ENCODE measurements around the gene GNPAT.

The GNPAT gene

GRCh38 chr1:231214918-231215680, 25.9 kb upstream of the GNPAT start:
- Histone ChIP-seq H3K4me3 (ENCODE audit: low read length in 2 of 2) (no peak overlapping the region), H3K36me3 (ENCODE audit: control insufficient read depth in 2 of 2, insufficient read depth in 2 of 2, low read length in 2 of 2) (no peaks in the 10 kb centered on the region), H3K9ac (ENCODE audit: low read length in 2 of 2) (no peak overlapping the region), H3K27me3 (ENCODE audit: control insufficient read depth in 1 of 2, insufficient read depth in 2 of 2, low read length in 2 of 2) (peaks cover 3 to 11% of the 10 kb centered on the region in 2 donors), H3K4me1 (ENCODE audit: control insufficient read depth, insufficient read depth, low read length) (peaks cover 6% of the 10 kb centered on the region), H3K27ac (ENCODE audit: low read length) (no peak overlapping the region), H3K9me3 (ENCODE audit: control insufficient read depth in 2 of 2, low read length in 2 of 2) (no peaks in the 10 kb centered on the region)

- H3K4me1 ChIP-seq (ENCODE audit: control insufficient read depth, insufficient read depth, low read length), result peaks cover 6% of the 10 kb centered on the region
- H3K4me3 ChIP-seq (ENCODE audit: low read length in 2 of 2), result no peak overlapping the region
- no peaks in the 10 kb centered on the region for H3K9me3 ChIP-seq (ENCODE audit: control insufficient read depth in 2 of 2, low read length in 2 of 2)
- H3K9ac ChIP-seq (ENCODE audit: low read length in 2 of 2), result no peak overlapping the region
- H3K36me3 ChIP-seq (ENCODE audit: control insufficient read depth in 2 of 2, insufficient read depth in 2 of 2, low read length in 2 of 2), result no peaks in the 10 kb centered on the region
- peaks cover 3 to 11% of the 10 kb centered on the region in 2 donors for H3K27me3 ChIP-seq (ENCODE audit: control insufficient read depth in 1 of 2, insufficient read depth in 2 of 2, low read length in 2 of 2)
- H3K27ac ChIP-seq (ENCODE audit: low read length), result no peak overlapping the region
These were observed 25.2 kb upstream of the GNPAT start for GRCh38 chr1:231215681-231216385.

GRCh38 chr1:231216498-231216897, 24.5 kb upstream of the GNPAT start:
- H3K4me3 ChIP-seq (ENCODE audit: low read length in 2 of 2), result no peak overlapping the region

GRCh38 chr1:231217056-231217455, 24.0 kb upstream of the GNPAT start:
- no peak overlapping the region for H3K9ac ChIP-seq (ENCODE audit: low read length in 2 of 2)
- no peak overlapping the region for H3K4me3 ChIP-seq (ENCODE audit: low read length in 2 of 2)
- H3K4me1 ChIP-seq (ENCODE audit: control insufficient read depth, insufficient read depth, low read length), result no peaks in the 10 kb centered on the region
- H3K9me3 ChIP-seq (ENCODE audit: control insufficient read depth in 2 of 2, low read length in 2 of 2), result no peaks in the 10 kb centered on the region
- no peak overlapping the region for H3K27ac ChIP-seq (ENCODE audit: low read length)
- H3K27me3 ChIP-seq (ENCODE audit: control insufficient read depth in 1 of 2, insufficient read depth in 2 of 2, low read length in 2 of 2), result peaks cover 3 to 11% of the 10 kb centered on the region in 2 donors
- no peaks in the 10 kb centered on the region for H3K36me3 ChIP-seq (ENCODE audit: control insufficient read depth in 2 of 2, insufficient read depth in 2 of 2, low read length in 2 of 2)

More at GRCh38 chr1:231216498-231216897, 24.5 kb upstream of the GNPAT start:
- Histone ChIP-seq H3K4me1 (ENCODE audit: control insufficient read depth, insufficient read depth, low read length) (peaks cover 2% of the 10 kb centered on the region), H3K36me3 (ENCODE audit: control insufficient read depth in 2 of 2, insufficient read depth in 2 of 2, low read length in 2 of 2) (no peaks in the 10 kb centered on the region), H3K9me3 (ENCODE audit: control insufficient read depth in 2 of 2, low read length in 2 of 2) (no peaks in the 10 kb centered on the region), H3K9ac (ENCODE audit: low read length in 2 of 2) (no peak overlapping the region), H3K27ac (ENCODE audit: low read length) (no peak overlapping the region), H3K27me3 (ENCODE audit: control insufficient read depth in 1 of 2, insufficient read depth in 2 of 2, low read length in 2 of 2) (peaks cover 3 to 11% of the 10 kb centered on the region in 2 donors)

GRCh38 chr1:231218078-231218477, 22.9 kb upstream of the GNPAT start:
- H3K9me3 ChIP-seq (ENCODE audit: control insufficient read depth in 2 of 2, low read length in 2 of 2), result no peaks in the 10 kb centered on the region
- peaks cover 3 to 11% of the 10 kb centered on the region in 2 donors for H3K27me3 ChIP-seq (ENCODE audit: control insufficient read depth in 1 of 2, insufficient read depth in 2 of 2, low read length in 2 of 2)
- H3K27ac ChIP-seq (ENCODE audit: low read length), result no peak overlapping the region
- no peaks in the 10 kb centered on the region for H3K36me3 ChIP-seq (ENCODE audit: control insufficient read depth in 2 of 2, insufficient read depth in 2 of 2, low read length in 2 of 2)
- H3K4me3 ChIP-seq (ENCODE audit: low read length in 2 of 2), result no peak overlapping the region
- no peaks in the 10 kb centered on the region for H3K4me1 ChIP-seq (ENCODE audit: control insufficient read depth, insufficient read depth, low read length)
- no peak overlapping the region for H3K9ac ChIP-seq (ENCODE audit: low read length in 2 of 2)

- Histone ChIP-seq H3K9ac (ENCODE audit: low read length in 2 of 2) (no peak overlapping the region), H3K27ac (ENCODE audit: low read length) (no peak overlapping the region)
These were observed 21.3 kb upstream of the GNPAT start for GRCh38 chr1:231219422-231220401.

GRCh38 chr1:231220801-231221200, 20.2 kb upstream of the GNPAT start:
- Histone ChIP-seq H3K36me3 (ENCODE audit: control insufficient read depth in 2 of 2, insufficient read depth in 2 of 2, low read length in 2 of 2) (peaks cover 14 to 18% of the 10 kb centered on the region in 2 donors), H3K9me3 (ENCODE audit: control insufficient read depth in 2 of 2, low read length in 2 of 2) (no peaks in the 10 kb centered on the region), H3K4me3 (ENCODE audit: low read length in 2 of 2) (no peak overlapping the region), H3K27ac (ENCODE audit: low read length) (no peak overlapping the region), H3K4me1 (ENCODE audit: control insufficient read depth, insufficient read depth, low read length) (no peaks in the 10 kb centered on the region), H3K27me3 (ENCODE audit: control insufficient read depth in 1 of 2, insufficient read depth in 2 of 2, low read length in 2 of 2) (peaks cover 0 to 5% of the 10 kb centered on the region in 2 donors), H3K9ac (ENCODE audit: low read length in 2 of 2) (no peak overlapping the region)

More at GRCh38 chr1:231219422-231220401, 21.3 kb upstream of the GNPAT start:
- Histone ChIP-seq H3K9me3 (ENCODE audit: control insufficient read depth in 2 of 2, low read length in 2 of 2) (no peaks in the 10 kb centered on the region), H3K36me3 (ENCODE audit: control insufficient read depth in 2 of 2, insufficient read depth in 2 of 2, low read length in 2 of 2) (peaks cover 5 to 8% of the 10 kb centered on the region in 2 donors), H3K27me3 (ENCODE audit: control insufficient read depth in 1 of 2, insufficient read depth in 2 of 2, low read length in 2 of 2) (peaks cover 0 to 11% of the 10 kb centered on the region in 2 donors), H3K4me3 (ENCODE audit: low read length in 2 of 2) (no peak overlapping the region), H3K4me1 (ENCODE audit: control insufficient read depth, insufficient read depth, low read length) (no peaks in the 10 kb centered on the region)

GRCh38 chr1:231226156-231226555, 14.9 kb upstream of the GNPAT start:
- Histone ChIP-seq H3K9me3 (ENCODE audit: control insufficient read depth in 2 of 2, low read length in 2 of 2) (no peaks in the 10 kb centered on the region), H3K4me1 (ENCODE audit: control insufficient read depth, insufficient read depth, low read length) (no peaks in the 10 kb centered on the region), H3K4me3 (ENCODE audit: low read length in 2 of 2) (no peak overlapping the region), H3K36me3 (ENCODE audit: control insufficient read depth in 2 of 2, insufficient read depth in 2 of 2, low read length in 2 of 2) (peaks cover 31 to 34% of the 10 kb centered on the region in 2 donors), H3K9ac (ENCODE audit: low read length in 2 of 2) (no peak overlapping the region), H3K27ac (ENCODE audit: low read length) (no peak overlapping the region), H3K27me3 (ENCODE audit: control insufficient read depth in 1 of 2, insufficient read depth in 2 of 2, low read length in 2 of 2) (no peaks in the 10 kb centered on the region)

GRCh38 chr1:231231511-231231910, 9.5 kb upstream of the GNPAT start:
- H3K9me3 ChIP-seq (ENCODE audit: control insufficient read depth in 2 of 2, low read length in 2 of 2), result no peaks in the 10 kb centered on the region
- H3K4me3 ChIP-seq (ENCODE audit: low read length in 2 of 2), result no peak overlapping the region
- H3K9ac ChIP-seq (ENCODE audit: low read length in 2 of 2), result no peak overlapping the region
- no peaks in the 10 kb centered on the region for H3K4me1 ChIP-seq (ENCODE audit: control insufficient read depth, insufficient read depth, low read length)
- no peak overlapping the region for H3K27ac ChIP-seq (ENCODE audit: low read length)
- peaks cover 6 to 16% of the 10 kb centered on the region in 2 donors for H3K36me3 ChIP-seq (ENCODE audit: control insufficient read depth in 2 of 2, insufficient read depth in 2 of 2, low read length in 2 of 2)
- H3K27me3 ChIP-seq (ENCODE audit: control insufficient read depth in 1 of 2, insufficient read depth in 2 of 2, low read length in 2 of 2), result no peaks in the 10 kb centered on the region
